ACC112 (cell line): ENCODE results near the gene ROBO1.
A peak's percentile ranks its signal among the peaks of the same experiment; 100 is the strongest.
"Not testable (repeated sequence)": the region's sequence is repeated elsewhere in the genome, so short reads cannot be mapped to it uniquely, and the experiment has no call there.

Experiments
- H2AFZ ChIP-seq: fragments of 200-600 bp; sonication (generic); one replicate; pipeline ENCODE4 v1.6.0; 2017; ENCODE audit warnings: antibody characterized with exemption, low read length; ENCODE audit not compliant: unreplicated experiment
- H3K27ac ChIP-seq: fragments of 200-600 bp; sonication (generic); 2 replicates; pipeline ENCODE4 v1.5.1; 2014; ENCODE audit warnings: low read depth, mild to moderate bottlenecking, antibody characterized with exemption, low read length, moderate library complexity
- H3K27me3 ChIP-seq: fragments of 200-600 bp; sonication (generic); 2 replicates; pipeline ENCODE4 v1.6.1; 2014; ENCODE audit warnings: mild to moderate bottlenecking, antibody characterized with exemption, low read length, moderate library complexity, mixed read lengths; ENCODE audit not compliant: insufficient read depth
- H3K36me3 ChIP-seq: fragments of 200-600 bp; sonication (generic); 2 replicates; pipeline ENCODE4 v1.6.1; 2016; ENCODE audit warnings: mild to moderate bottlenecking, antibody characterized with exemption, low read length, moderate library complexity, mixed read lengths; ENCODE audit not compliant: insufficient read depth
- H3K4me1 ChIP-seq: fragments of 200-600 bp; sonication (generic); one replicate; pipeline ENCODE4 v1.6.1; 2016; ENCODE audit warnings: low read length, mixed read lengths; ENCODE audit not compliant: insufficient read depth, unreplicated experiment, control insufficient read depth
- H3K4me3 ChIP-seq: fragments of 200-600 bp; sonication (generic); 2 replicates; pipeline ENCODE4 v1.5.1; 2014; ENCODE audit warnings: mild to moderate bottlenecking, low read depth, low read length
- H3K79me2 ChIP-seq: fragments of 200-600 bp; sonication (generic); one replicate; pipeline ENCODE4 v1.6.0; 2016; ENCODE audit warnings: low read length; ENCODE audit not compliant: control insufficient read depth, unreplicated experiment, insufficient read depth

The ROBO1 gene

DNA sequence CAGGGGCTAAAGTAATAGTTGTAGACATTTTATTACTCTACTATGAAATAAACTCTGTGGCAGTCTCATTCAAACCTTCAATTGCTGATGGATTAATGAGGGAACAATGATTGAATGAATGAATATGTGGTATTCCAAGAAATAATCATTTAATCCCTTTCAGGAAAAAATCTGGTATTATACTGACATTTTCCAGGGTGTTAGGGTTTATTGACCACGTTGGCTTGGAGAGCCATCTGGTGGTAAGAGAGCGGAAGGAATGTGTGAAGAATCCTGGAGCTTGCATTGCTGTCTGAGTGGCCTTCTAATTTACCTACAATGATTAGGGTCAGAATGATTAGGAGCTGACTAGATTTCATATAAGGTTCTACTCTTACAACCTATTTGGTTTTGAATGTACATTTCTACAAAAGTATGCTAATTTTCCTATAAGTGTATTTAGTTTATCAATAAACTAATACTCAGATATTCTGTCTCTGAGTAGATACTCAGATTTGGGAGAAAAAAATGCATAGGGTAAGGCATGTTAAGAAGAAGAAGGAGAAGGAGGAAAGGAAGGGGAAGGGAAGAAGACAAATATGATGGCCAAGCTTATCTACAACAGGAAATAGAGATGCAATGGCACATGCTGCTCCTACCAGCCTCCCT, 249.9 kb downstream of the ROBO1 start:
- Histone ChIP-seq H3K4me3 (no peak overlapping the region), H3K27ac (no peak overlapping the region), H3K36me3 (no peaks in the 10 kb centered on the region), H2AFZ (no peak overlapping the region), H3K4me1 (peaks cover 24% of the 10 kb centered on the region), H3K79me2 (no peaks in the 10 kb centered on the region), H3K27me3 (no peaks in the 10 kb centered on the region)

- H3K4me3 ChIP-seq, result no peak overlapping the region
- H3K79me2 ChIP-seq, result no peaks in the 10 kb centered on the region
- H3K27me3 ChIP-seq, result no peaks in the 10 kb centered on the region
- H3K4me1 ChIP-seq, result peaks cover 24% of the 10 kb centered on the region
- no peak overlapping the region for H3K27ac ChIP-seq
- no peaks in the 10 kb centered on the region for H3K36me3 ChIP-seq
- H2AFZ ChIP-seq, result no peak overlapping the region
Measured at GRCh38 chr3:79516795-79517194, 251.0 kb downstream of the ROBO1 start.

DNA sequence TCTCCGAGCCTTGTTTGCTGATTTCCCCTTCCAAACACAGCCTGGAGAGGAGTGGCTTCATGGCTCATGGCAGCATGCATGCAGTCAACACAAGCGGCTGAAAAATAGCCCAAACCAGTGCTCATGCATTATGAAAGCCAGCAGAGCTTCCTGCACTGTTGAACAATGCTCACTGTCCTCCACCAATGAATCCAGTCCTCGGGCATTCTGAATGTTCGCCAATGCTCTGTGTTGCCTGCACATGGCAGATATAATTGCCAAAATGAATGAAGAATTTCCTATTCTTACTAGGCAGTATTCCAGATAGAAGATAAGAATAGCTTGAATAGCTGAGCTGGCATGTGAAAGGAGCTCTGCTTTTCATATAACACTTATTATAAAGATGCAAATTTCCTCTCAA, 252.7 kb downstream of the ROBO1 start:
- Histone ChIP-seq H3K36me3 (no peaks in the 10 kb centered on the region), H3K27ac (no peak overlapping the region), H3K4me3 (no peak overlapping the region), H3K27me3 (no peaks in the 10 kb centered on the region), H3K4me1 (peaks cover 18% of the 10 kb centered on the region), H3K79me2 (no peaks in the 10 kb centered on the region), H2AFZ (no peak overlapping the region)

DNA sequence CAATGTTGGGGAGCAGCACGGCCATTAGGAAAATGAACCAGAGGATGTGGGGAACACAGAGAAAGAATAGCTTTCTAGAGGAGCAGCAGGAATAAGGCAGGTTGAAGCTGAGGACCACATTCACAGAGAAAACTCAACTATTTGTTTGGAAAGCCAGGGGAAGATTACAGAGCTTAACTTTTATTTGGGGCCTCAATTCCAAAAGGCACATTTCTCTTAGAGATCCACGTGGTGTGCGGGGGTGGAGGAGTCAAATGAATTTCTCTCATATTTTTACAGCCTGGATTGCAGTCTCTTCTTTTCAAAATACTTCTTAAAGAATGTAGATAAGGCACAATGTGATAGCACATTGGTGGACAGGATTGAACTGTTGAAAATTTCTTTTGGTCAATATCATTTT, 253.7 kb downstream of the ROBO1 start:
- Histone ChIP-seq H3K27me3 (no peaks in the 10 kb centered on the region), H3K79me2 (no peaks in the 10 kb centered on the region), H3K36me3 (no peaks in the 10 kb centered on the region), H2AFZ (peak overlapping the region; percentile 63), H3K27ac (no peak overlapping the region), H3K4me3 (no peak overlapping the region), H3K4me1 (peaks cover 16% of the 10 kb centered on the region)

GRCh38 chr3:79506751-79507150, 261.0 kb downstream of the ROBO1 start:
- Histone ChIP-seq H3K27me3 (no peaks in the 10 kb centered on the region), H3K36me3 (no peaks in the 10 kb centered on the region), H2AFZ (no peak overlapping the region), H3K4me1 (no peaks in the 10 kb centered on the region), H3K27ac (no peak overlapping the region), H3K4me3 (no peak overlapping the region), H3K79me2 (no peaks in the 10 kb centered on the region)

DNA sequence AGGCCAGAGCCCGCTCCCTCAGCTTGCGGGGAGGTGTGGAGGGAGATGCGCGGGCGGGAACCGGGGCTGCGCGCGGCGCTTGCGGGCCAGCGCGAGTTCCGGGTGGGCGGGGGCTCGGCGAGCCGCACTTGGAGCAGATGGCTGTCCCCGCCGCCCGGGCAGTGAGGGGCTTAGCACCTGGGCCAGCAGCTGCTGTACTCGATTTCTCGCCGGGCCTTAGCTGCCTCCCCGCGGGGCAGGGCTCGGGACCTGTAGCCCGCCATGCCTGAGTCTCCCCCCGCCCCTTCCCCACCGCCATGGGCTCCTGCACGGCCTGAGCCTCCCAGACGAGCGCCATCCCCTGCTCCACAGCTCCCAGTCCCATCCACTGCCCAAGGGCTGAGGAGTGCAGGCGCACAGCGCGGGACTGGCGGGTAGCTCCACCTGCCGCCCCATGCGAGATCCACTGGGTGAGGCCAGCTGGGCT, 265.5 kb downstream of the ROBO1 start:
- not testable (repeated sequence) for H3K4me1 ChIP-seq, H2AFZ ChIP-seq, H3K27ac ChIP-seq, H3K27me3 ChIP-seq, H3K36me3 ChIP-seq, H3K4me3 ChIP-seq, H3K79me2 ChIP-seq

- Histone ChIP-seq H3K27ac (no peak overlapping the region), H3K27me3 (no peaks in the 10 kb centered on the region), H2AFZ (no peak overlapping the region), H3K4me1 (no peaks in the 10 kb centered on the region), H3K4me3 (no peak overlapping the region), H3K79me2 (no peaks in the 10 kb centered on the region), H3K36me3 (no peaks in the 10 kb centered on the region)
Measured at GRCh38 chr3:79497447-79498111, 270.2 kb downstream of the ROBO1 start.

- peaks cover 9% of the 10 kb centered on the region for H3K4me1 ChIP-seq
- H3K36me3 ChIP-seq, result no peaks in the 10 kb centered on the region
- peak overlapping the region; percentile 76 for H2AFZ ChIP-seq
Measured at GRCh38 chr3:79491029-79491641, 276.7 kb downstream of the ROBO1 start.

GRCh38 chr3:79490165-79491028, 277.4 kb downstream of the ROBO1 start:
- peak overlapping the region; percentile 33; the same call in 1 of the 2 replicates for H3K27ac ChIP-seq
- peaks cover 9% of the 10 kb centered on the region for H3K4me1 ChIP-seq
- H3K36me3 ChIP-seq, result no peaks in the 10 kb centered on the region
- H3K4me3 ChIP-seq, result peak overlapping the region; percentile 42
- no peaks in the 10 kb centered on the region for H3K27me3 ChIP-seq
- H3K79me2 ChIP-seq, result no peaks in the 10 kb centered on the region
- peak overlapping the region; percentile 80 for H2AFZ ChIP-seq

More at GRCh38 chr3:79491029-79491641, 276.7 kb downstream of the ROBO1 start:
- Histone ChIP-seq H3K79me2 (no peaks in the 10 kb centered on the region), H3K27me3 (no peaks in the 10 kb centered on the region), H3K4me3 (peak overlapping the region; percentile 50), H3K27ac (no peak overlapping the region)

DNA sequence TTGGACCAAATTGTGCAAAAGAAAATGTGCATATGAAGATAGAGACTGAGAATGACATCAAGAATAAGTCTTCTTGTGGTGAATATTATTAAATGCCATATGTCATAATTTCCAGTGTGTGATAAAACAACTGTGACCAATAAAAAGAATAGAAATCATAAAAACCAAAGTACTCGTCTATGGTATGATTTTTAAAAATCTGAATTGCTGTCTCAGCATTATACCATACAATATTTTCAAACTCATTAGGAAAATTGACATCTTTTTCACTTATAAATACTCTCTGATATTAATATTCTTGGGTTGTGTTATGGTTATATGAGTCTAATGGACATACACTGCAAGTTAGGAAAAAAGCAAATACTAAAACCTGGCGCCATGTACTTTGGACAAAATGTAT, 279.4 kb downstream of the ROBO1 start:
- Histone ChIP-seq H3K36me3 (no peaks in the 10 kb centered on the region), H3K27ac (no peak overlapping the region), H3K4me1 (peaks cover 9% of the 10 kb centered on the region), H3K27me3 (no peaks in the 10 kb centered on the region), H2AFZ (no peak overlapping the region), H3K4me3 (no peak overlapping the region), H3K79me2 (no peaks in the 10 kb centered on the region)
